GM19240 (cell line): ENCODE measurements around the gene FMO5.

ENCODE experiments used
- DNase-seq: peaks from one replicate; pipeline ENCODE4 v3.0.0; 2011; ENCODE audit warnings: low spot score; ENCODE audit not compliant: insufficient read length

Gene FMO5, protein sequence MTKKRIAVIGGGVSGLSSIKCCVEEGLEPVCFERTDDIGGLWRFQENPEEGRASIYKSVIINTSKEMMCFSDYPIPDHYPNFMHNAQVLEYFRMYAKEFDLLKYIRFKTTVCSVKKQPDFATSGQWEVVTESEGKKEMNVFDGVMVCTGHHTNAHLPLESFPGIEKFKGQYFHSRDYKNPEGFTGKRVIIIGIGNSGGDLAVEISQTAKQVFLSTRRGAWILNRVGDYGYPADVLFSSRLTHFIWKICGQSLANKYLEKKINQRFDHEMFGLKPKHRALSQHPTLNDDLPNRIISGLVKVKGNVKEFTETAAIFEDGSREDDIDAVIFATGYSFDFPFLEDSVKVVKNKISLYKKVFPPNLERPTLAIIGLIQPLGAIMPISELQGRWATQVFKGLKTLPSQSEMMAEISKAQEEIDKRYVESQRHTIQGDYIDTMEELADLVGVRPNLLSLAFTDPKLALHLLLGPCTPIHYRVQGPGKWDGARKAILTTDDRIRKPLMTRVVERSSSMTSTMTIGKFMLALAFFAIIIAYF

DNA sequence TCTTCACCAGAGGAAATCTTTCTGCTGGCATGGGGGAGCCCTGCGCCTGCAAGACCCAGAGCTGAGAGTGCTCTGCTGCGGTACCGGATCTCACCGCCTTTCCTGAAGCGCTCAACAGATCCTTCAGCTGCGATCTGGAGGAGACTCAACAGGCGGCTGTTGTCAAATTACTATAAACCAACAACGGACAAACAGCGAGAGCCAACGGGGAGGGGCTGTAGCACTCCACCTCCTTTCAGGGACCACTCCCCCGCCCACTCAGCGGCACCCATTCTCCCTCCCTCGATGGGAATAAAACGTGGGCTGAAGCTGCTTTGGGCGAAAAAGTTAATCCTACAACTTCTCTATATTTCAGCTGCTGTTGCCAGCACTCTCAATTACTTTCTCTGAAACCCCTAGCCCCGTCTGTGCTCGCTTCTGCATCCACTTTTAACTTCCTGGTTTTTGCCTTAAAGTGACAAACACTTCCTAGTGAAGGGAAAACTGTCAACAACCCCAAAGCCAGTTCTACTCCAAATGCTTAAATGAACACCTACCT is at the start of gene FMO5:
TSS of gene FMO5 (minus strand) at position 147 of the 538 bp plus-strand sequence. CDS start 310 bp downstream, outside the sequence.
- peak; percentile 47 for DNase-seq

DNA sequence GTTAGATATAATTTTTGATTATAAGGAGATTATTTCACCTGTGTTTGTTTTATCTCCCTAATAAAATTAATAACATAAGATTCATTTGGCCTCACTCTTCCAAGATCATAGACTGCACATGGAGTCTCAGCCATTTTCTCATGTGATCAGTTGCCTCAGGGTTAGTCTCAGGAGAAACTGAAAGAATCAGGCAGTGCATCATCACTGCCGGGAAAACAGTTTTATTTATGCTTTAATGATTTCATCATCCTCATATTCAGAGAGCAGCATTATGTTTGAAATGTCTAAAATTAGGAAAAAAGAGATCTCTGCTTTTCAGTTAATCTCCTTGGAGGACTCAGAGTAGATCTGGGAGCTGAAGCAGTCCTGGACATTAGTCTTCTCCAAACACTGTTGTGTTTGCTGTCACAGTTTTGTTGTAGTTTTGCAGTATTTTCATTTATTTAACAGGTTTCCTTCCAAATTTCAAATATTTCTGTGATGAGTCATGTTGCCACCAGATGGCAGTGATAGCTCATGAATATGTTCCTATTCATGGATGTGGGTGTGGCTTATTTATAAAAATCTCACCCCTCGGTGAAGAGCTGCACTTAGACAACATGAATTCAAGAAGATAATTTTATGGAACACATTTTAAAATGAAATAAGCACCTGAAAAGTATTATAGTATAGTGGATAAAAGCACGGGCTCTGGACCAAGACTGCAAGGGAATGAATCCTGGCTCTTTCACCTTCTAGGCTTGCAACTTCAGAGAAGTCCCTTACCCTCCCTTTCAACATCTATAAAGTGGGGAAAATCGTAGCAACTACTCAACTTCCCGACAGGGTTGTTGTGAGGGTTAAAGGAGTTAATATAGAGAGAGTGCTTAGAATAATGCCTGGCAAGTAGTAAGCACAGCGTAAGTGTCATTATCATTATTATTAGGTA is 48.5 kb upstream of the FMO5 start:
- DNase-seq: peak; percentile 29

DNA sequence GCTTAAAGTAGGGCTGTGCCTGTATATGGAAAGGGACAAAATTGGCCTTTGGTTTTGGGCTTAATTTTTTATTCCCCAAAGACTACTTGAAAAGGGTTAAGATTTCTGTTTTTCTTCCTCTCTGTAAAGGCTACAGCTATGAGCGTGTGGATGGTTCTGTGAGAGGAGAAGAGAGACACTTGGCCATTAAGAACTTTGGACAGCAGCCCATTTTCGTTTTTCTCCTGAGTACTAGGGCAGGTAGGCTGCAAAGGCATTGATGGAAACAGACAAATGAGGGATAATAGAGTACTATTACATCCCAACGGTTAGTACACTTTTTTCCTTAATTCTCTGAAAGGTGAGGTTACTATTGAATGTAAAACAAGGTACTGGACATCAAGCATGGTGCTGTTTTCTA is 46.9 kb upstream of the FMO5 start:
- DNase-seq: no peak

DNA sequence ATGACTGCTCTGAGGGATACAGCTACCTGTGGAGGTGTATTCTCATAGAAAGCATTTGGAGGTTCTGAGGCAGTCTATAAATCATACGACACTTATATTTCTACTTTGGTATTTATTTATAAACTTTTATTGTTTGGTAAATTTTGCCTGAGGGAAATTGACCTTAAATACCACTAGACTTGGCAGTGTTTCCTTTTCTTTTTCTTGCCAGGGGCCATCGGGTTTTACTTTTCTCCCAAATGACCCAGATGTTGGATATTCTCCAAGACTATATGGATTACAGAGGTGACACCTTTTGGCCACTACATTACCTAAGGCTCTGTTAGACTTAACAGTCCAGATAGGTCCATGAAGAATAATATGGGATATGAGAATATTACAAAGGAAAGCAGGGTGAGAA is 45.6 kb upstream of the FMO5 start:
- DNase-seq: no peak

DNA sequence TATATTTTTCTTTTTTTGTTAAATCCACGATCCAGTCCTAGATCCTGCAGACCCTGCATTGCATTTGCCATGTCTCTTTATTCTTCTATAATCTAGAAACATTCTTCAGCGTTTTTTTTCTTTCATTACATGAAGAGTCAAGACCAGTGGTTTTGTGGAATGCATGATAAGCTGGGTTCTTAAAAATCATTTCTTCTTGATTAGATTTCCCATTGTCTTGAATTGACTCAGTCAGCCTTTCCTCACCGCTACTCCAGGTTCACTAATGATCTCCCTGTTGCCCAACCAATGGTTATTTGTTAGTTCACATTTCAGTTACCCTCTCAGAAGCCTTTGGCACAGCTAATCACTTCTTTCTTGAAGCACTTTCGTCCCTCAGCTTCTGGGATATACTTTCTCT is 42.6 kb upstream of the FMO5 start:
- no peak for DNase-seq

DNA sequence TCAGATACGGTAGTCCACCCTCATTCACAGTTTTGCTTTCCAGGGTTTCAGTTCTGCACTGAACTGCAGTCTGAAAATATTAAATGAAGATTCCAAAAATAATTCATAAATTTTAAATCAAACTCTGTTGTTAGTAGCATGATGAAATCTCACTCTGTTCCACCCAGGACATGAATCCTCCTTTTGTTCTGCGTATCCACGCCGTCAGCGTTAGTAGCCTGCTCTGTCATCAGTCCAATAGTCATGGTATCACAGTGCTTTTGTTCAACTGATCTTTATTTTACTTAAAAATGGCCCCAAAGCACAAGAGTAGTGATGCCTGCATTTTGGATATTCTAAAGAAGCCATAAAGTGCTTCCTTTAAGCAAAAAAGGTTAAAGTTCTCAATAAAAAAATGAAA is 41.2 kb upstream of the FMO5 start:
- no peak for DNase-seq

DNA sequence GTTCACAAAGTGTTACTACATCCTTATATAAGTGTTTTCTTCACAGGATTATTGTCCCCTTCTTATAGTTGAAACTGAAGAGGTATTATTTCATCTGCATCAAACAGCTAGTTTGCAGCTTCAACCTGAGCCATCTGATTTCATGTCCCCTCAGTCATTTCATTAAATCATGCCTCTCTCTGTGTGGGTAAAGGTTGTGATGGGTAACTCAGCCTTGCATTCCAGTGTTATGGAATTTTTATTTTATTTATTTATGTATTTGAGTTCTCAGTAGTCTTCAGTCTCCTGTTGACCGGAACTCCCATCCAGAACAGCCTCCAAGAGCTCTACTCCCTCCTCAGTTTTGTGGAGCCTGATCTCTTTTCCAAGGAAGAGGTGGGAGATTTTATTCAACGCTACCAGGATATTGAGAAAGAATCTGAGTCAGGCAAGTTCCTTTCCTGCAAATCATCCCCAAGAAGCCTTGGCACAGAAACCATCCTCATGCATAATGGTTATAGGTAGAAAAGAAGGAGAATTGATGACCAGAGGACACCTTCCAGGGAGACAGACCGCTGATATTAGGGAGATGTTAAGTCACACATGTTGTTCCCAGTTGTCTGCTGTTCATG is 39.1 kb upstream of the FMO5 start:
- DNase-seq: no peak

DNA sequence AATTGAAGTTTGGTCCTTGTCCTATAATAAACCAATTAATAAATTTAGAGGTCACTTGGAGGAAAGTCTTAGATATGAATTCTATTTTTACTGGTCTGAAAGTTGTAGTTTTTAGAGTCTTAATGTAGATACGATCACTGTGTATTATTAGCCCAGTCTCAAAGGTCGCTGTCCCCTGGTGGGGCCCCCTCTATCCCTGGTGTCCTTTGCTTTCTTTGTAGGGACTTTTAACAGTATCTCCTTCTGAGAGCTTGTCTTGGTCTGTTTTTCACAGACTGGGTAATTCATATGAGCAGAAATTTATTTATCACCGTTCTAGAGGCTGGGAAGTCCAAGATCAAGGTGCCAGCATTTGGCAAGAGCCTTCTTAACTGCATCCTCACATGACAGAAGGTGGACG is 35.8 kb upstream of the FMO5 start:
- DNase-seq: no peak

DNA sequence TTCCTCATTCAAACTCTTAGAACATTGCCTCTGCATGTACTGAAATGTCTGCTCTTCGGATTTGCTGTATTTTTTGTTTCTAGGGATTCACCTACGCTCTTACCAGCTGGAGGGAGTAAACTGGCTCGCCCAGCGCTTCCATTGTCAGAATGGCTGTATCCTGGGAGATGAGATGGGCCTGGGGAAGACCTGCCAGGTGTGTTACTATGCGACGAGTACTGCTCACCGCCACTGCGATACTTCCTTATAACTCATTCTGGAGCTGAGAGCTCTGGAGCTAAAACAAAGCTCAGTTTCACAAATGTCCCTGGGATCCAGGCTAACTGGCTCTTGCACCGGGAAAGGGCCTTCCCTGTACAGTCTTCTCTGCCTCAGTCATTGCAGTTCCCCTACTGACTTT is 27.4 kb upstream of the FMO5 start:
- DNase-seq: no peak

DNA sequence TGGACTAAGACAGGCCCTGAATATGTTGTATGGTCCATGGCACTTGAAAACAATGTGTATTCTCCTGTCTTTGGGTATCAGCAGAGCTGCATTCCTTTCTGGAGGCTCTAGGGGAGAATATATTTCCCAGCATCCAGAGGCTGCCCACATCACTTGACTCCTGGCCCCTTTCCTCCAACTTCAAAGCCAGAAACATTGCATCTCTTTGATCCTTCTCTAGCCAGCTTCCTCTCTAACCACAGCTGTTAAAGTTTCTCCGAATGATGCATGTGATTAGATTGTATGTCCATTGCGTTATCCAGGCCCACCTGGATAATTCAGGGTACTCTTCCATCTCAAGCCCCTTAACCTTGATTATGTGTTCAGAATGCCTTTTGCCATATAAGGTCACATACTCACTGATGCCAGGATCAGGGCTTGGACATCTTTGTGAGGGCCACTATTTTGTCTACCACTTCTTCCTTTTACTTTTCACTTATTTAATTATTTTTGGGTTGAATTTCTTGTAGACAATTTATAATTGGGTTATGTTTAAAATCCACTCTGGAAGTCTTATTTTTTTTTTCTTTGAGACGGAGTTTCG is 22.6 kb upstream of the FMO5 start:
- no peak for DNase-seq

DNA sequence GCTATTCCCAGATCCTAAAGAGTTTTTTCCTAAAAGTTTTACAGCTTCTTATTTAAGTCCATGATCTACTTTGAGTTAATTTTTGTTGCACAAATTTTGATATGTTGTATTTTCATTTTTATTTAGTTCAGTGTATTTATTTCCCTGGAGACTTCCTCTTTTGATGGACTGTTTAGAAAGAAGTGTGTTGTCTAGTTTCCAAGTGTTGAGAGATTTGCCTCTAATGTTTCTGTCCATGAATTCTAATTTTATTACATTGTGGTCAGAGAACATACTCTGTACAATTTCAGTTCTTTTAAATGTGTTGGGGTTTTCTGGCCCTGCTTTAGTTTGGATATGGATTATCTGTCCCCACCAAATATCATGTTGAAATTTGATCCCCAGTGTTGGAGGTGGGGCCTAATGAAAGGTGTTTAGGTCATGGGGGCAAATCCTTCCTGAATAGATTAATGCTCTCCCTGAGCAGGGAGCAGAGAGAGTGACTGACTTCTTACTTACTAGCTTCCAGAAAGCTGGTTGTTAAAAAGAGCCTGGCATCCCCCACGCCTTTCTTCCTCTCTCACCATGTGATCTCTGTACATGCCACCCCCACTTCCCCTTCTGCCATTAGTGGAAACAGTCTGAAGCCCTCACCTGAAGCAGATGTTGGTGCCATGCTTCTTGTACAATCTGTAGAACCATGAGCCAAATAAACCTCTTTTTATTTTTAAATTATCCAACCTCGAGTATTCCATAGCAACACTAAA is 21.9 kb upstream of the FMO5 start:
- DNase-seq: no peak

DNA sequence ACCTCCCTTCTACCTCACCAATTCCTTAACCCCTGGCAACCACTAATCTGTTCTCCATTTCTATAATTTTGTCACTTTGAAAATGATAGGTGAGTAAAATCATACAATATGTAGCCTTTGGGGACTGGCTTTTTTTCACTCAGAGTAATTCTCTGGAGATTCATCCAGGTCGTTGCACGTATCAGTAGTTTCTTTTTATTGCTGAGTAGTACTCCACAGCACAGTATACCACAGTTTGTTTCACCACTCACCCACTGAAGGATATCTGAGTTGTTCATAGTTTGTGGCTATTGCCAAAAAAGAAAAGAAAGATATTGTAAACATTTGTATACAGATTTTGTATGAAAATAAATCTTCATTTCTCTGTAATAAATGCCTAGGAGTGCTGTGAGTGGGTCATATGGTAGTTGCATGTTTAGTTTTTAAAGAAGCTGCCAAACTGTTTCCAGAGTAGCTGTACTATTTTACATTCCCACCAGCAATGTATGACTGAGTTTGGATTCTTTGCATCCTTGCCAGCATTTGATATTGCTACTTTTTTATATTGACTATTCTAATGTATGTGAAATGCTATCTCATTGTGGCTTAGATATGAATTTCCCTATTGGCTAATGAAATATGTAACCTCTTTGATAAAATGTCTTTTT is 21.0 kb upstream of the FMO5 start:
- DNase-seq: no peak

DNA sequence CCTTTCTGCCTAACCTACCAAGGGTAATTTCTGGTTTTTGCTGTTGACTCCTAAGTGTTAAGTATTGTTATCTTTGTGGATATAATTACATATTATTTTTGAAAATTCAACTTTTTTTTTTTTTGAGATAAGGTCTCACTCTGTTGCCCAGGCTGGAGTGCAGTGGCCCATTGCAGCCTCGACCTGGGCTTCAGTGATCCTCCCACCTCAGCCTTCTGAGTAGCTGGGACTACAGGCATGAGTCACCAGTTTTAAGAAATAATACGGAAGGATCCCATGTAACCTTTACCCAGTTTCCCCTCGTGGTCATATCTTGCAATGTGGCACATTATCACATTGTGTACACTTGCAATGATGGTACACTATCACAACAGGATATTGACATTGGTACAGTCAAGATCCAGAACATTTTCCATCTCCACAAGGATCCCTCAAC is 20.5 kb upstream of the FMO5 start:
- DNase-seq: no peak

DNA sequence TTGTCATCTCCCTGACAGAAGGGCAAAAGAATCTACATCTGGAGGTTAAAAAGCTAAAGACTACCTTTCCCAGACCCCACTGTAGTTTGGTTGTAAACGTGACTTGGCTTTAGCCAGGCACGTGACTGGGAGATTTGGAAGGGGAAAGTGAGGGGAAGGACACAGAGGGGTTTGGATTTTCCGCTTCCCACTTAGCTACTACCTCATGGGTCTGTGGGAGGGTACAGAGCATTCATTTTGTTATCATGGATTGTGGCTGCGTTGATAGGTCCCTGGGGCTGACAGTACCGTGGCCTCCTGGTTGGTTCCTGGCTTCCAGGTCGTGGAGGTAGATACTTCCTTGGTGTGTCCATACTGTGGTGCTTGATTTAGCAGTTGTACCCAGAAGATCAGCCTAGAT is 20.0 kb upstream of the FMO5 start:
- DNase-seq: no peak

DNA sequence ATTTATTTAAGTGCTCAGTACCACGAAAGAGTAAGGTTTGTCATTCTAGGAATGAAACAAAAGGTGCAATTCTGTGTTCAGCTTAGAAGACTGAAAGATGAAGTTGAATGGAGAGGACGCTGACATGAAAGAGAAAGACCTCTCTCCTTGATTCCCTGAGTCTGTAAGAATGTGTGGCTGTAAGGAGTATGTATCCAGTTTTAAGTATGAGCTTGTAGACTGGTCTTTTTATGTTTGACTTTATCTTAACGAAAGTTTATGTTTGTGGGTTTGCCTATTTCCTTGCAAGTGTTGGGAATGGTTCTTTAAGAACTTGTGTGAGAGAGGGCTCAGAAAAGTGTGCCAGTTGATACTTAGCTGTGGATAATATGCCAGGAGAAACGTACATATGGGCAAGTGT is 18.7 kb upstream of the FMO5 start:
- DNase-seq: no peak

DNA sequence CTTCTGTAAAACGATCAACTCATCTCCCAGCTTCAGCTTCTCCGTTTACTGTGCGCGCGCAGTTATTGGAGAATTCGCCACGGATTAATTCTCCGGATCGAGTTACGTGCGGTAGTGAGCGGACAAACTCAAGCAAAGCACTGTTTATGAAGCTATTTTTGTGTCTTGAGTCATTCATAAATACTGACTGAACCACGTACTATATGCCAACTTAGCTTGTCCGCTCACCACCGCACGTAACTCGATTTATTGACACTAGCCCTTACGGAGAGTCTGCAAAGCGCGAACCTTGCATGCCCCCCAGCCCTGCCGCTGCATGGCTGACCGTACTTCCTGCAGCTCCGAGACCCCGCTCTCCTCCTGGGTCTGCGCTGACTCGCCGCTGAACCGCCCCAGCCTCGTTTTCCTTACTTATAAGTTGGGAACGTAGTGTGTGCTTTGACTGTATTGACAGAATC is 18.1 kb upstream of the FMO5 start:
- DNase-seq: no peak

DNA sequence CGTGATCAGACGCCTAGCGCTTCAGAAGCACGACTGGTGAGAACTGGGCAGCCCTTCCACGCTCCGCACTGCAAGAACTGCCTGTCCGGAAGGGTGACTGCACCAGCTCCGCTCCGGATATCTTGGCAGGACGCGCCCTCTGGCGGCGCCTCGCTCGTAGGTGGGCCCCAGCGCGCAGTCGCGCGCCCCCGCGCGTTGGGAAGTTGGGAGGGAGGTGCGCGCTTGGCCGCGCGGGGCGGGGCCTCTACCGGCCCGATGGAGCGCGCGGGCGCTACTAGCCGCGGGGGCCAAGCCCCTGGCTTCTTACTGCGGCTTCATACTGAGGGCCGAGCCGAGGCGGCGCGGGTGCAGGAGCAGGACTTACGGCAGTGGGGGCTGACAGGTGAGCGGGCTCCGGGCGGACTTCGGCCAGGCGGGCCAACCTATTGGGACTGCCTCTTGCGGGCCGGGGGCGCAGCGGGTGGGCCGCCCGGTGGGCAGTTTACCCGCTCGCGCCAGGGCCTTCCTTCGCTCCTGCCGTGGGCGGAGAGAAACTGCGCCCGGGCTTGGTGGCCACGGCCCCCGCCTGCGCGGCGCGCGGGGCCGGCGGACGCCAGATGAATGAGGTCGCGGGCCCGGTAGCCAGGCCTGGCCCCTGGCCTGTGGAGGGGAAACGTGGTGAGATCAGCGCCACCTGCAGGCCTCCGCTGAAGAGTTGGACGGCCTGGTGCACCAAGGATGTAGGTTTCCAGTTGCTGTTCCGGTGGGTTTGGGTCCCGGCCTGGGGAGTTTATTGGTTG is 17.5 kb upstream of the FMO5 start, which contains the start of gene CHD1L:
TSS of gene CHD1L (plus strand) at position 236 of the 779 bp plus-strand sequence. CDS start at position 256, 20 bp downstream.
- DNase-seq: peak; percentile 92

DNA sequence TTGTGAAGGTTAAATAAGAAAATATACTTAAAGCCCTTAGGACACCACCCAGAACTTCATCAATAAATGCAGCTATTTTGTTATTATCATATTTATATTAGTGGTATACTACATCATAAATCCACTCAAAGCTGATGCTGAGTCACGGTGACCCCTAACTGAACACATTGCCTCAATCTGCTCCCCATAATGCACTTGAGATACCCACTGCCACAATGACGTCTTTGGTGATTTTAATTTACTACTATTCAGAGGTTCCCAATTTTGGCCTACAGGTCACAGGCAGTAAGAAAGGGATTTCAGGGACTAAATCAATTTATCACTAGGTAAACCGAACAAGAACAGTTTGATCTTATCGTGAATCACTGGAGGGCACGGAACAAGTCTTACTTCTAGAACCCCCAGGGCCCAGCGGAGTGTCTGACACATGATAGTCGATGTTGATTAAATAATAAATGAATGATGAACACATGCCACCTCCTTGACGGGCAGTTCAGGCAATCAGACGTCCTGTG is 16.9 kb upstream of the FMO5 start:
- DNase-seq: no peak
